HG03460 (cell line): ENCODE measurements around the gene TFRC.
"Not testable (repeated sequence)": the region's sequence is repeated elsewhere in the genome, so short reads cannot be mapped to it uniquely, and the experiment has no call there.

Experiments
- ATAC-seq: cut with Tn5 transposase; IDR thresholded peaks from one replicate; pipeline ENCODE4 v1.9.1; 2021; ENCODE audit not compliant: unreplicated experiment

The TFRC gene

DNA sequence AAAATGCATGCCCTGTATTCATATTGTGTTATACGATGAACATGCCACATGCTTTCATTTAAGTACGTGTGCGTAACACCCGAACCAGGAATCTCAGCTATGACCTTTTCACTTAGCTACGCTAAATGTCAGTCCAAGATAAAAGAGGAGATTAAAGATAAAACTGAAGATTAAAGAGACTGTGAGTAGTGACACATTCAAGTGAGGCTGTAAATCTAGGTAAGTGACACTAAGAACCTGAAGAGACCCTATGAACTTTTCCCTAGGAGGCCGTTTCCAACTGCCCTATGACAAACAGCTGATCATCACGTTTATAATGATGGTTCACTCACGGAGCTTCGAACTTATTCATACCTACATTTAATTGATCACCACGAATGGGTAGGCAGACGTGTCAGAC, 32.2 kb downstream of the TFRC start:
- no peak for ATAC-seq

- no peak for ATAC-seq
Observed at GRCh38 chr3:196048922-196049598, 32.8 kb downstream of the TFRC start.

GRCh38 chr3:196047391-196048030, 34.4 kb downstream of the TFRC start:
- ATAC-seq: no peak

GRCh38 chr3:196044513-196044912, 37.4 kb downstream of the TFRC start:
- ATAC-seq: no peak

GRCh38 chr3:196042673-196043072, 39.2 kb downstream of the TFRC start:
- ATAC-seq: no peak

DNA sequence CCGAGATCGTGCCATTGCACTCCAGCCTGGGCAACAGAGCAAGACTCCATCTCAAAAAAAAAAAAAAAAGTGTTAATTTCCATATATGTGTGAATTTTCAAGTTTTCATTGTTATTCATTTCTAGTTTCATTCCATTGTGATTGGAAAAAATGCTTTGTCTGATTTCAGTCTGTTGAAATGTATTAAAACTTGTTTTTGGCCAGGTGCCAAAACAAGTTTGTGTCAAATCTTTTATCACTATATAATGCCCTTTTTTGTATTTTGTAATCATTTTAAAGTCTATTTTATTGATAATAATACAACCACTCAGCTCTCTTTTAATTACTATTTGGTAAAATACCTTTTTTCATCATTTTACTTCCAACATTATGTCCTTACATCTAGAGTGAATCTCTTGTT, 42.5 kb downstream of the TFRC start:
- ATAC-seq: no peak

DNA sequence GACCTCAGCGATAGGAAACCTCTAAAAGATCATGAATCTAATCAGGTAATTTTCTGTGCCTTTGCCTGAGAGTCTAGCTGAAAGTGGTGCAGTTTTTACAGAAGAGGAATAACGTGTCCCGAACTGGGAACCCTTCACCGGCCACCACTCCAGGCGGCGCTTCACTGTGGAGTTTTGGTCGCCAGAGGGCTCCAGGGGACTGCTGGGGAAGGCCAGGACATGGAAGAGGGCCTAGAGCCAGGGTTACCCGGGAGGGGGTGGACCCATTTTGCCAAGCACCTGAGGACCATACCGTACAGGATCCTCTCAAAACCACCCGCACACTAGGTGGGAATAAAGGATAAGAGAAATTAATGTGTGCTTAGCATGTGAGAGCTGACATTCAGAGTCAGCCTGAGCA, 55.8 kb downstream of the TFRC start:
- ATAC-seq: not testable (repeated sequence)

DNA sequence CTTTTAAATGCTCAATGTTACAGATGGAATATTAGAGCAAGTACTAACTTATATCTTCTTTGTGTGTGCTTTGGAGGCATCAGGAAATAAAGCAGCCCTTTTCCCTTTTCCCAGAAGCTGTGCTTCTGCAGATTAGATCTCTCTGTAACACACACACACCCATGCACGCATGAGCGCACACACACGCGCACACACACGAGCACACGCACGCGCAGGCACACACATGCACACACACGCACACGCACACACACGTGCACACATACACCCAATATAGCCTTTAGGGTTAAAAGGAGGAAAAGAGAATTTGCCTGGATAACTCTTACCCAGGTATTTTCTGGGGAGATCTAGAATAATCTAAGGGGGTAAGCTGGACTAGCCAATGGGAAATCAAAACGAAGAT, 56.9 kb downstream of the TFRC start:
- ATAC-seq: no peak

DNA sequence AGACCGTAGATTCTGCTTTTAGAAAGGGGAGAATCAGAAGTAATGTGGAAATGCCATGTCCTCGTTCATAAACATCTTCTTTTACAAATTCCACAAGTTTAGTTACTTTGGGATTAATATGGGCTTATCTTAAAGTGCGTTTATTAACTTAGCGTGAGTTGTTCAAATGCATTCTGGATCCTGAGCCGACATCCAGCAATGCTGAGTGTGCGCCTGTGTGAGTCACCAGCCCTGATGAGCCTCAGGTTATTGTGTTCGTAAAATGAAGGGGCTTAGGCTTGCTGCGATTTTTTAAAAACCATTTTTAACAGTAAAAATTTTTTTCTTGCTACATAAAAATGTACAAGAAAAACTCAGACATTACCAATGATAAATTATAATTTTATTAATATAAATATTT, 57.9 kb downstream of the TFRC start:
- no peak for ATAC-seq

DNA sequence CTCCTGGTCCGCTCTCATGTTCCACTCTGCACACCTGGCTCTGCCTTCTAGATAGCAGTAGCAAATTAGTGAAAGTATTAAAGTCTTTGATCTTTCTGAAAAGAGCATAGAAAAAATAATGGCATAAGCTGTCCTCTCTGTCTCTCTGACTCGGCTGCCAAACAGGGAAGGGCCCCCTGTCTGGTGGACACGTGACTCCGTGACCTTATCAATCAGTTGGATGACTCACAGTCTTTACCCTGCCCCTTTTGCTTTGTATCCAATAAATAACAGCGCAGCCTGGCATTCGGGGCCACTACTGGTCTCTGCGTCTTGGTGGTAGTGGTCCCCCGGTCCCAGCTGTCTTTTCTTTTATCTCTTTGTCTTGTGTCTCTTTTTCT, 59.4 kb downstream of the TFRC start:
- ATAC-seq: not testable (repeated sequence)

DNA sequence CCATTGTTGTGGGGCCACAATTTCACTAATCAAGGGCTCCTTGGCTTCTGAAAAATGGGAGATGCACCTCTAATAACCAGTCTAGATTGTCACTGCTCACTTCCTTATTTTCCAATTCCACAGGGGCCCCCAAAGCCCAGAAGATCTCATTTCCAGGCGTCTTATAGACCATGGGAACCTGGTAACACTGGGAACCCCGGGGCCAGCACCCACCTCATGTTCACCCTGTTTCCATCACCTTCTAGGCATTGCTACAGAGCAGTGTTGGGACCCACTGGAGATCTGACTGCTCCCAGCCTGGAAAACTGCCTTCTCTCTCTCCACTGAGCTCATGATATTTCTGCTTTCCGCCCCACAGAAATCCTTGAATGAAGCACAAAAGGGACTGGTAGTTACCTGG, 61.5 kb downstream of the TFRC start:
- no peak for ATAC-seq

- not testable (repeated sequence) for ATAC-seq
Observed at GRCh38 chr3:196019576-196019975, 62.3 kb downstream of the TFRC start.

GRCh38 chr3:196018159-196018558, 63.7 kb downstream of the TFRC start:
- ATAC-seq: not testable (repeated sequence)

GRCh38 chr3:196016485-196016884, 65.4 kb downstream of the TFRC start:
- no peak for ATAC-seq

GRCh38 chr3:196016059-196016458, 65.8 kb downstream of the TFRC start:
- ATAC-seq: no peak

DNA sequence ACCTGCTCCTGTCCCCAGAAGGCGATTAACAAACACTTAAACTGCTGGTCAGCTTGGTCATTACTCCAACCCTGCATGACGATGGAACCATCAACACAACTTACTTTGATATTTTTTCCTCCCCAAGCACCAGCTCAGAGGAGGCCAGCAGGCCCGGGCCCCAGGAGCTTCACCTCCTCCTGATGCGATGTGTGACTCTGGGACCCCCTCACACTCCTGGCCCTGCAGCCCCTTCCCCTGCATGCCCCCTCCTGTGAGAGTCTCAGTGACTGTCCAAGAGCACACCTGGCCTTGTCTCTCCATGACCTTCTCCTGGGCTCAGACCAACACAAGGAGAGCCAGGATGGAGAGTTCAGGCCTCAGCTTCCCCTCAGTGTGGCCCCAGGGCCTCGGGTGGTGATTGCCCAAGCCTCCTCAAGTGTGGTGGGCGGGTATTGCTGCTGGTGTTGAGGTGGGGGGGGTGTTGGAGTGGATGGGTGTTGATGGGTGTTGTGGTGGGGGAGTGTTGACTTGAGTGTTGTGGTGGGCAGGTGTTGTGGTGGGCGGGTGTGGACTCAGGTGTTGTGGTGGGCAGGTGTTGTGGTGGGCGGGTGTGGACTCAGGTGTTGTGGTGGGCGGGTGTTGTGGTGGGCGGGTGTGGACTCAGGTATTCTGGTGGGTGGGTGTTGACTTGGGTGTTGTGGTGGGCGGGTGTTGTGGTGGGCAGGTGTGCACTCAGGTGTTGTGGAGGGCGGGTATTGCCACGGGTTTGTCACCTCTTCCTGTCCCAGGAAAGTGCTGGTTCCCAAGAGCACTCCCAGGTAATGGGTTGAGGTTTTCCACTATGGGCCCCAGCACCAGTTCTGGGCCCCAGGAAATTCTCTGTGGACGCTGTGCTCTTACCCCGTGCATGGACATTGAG, 68.1 kb downstream of the TFRC start:
- ATAC-seq: no peak

DNA sequence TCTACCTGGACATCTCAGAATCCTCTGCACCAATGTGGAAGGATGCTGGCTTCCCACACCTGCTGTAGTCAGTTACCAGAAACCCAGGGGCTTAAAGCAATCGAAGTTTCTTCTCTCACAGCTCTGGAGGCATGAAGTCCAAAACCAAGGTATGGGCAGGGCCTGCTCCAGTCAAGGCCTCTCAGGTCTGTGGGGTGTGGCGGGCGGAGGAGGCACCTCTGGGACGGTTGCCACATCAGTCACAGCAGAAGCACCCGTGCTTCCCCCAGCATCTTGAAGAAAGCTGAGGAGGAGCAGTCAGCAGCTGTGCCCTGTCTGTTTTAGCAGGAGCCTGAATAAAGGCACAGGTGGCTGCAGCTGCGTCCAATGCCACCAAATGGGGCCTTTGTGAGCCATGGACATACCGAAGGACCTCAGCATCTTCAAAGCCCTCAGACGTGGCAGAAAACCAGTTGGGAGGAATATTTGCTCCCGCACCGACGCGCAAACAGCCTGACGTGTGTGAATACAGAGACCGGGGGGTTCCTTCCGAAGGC, 68.9 kb downstream of the TFRC start:
- ATAC-seq: no peak

DNA sequence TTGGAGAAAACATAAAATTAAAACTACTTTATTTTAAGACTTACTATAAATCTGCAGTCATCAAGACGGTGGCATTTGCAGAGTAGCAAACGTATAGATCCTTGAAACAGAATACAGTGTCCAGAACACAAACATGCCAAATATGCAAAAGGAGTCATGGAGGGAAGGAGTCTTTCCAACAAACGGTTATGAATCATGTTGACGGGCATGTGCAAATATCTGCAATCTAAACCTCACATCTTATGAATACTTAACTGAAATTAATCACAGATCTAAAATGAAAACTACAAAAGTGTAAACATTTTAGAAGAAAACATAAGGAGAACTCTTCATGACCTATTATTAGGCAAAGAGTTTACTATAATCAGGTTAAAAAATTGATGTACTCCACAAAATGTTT, 69.4 kb downstream of the TFRC start:
- no peak for ATAC-seq

- ATAC-seq: no peak
Observed at GRCh38 chr3:196009456-196009855, 72.4 kb downstream of the TFRC start.

DNA sequence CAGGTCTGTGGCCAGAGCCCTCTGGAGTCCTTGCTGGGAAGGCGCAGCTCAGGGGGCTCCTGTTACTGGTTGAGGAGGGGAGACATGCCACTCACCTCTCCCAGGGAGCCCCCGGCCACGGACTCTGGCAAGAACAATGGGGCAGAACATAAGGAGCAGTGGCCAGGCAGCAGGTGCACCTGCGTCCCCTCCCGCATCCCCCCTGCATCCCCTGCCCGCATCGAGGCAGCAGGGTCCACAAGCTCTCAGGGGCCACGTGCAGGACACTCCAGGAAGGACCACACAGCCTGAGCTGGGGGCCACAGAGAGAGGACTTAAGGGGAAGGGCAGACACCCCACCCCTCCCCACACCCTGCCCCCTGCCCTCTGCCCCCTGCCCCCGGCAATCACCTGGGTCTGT, 73.0 kb downstream of the TFRC start:
- no peak for ATAC-seq

DNA sequence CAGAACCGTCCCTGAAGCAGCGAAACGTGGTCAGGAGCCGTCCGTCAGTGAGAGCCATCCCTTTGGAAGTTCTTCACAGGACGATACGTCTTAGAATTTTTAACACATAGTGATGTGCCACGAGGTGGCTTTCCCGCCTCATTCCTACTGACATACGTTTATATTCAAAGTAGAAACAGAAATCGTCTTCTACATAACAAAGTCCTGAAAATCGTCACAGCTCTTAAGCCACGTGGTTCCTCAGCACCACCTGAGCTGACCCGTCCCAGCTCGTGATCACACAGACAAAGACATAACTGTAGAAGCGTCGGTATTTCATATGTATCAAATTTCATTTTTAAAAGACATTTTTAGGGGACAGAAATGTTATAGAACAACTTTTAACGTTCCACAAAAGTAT, 73.5 kb downstream of the TFRC start:
- ATAC-seq: no peak
